ENCODE data around the gene ABHD12. TPM values are rescaled to one million over a fixed set of nuclear protein-coding genes. Genes with fewer than 3 reads are reported as not detected.

Gene ABHD12
- total and polyA plus RNA-seq, 10 of the 15 experiments (the other 5 are each of a cell fraction or from before 2014, with no cell fraction given) = 1.5 to 61.8 (median 26.7) TPM

- TF ChIP-seq SPI1 (IDR thresholded peaks at IDR 0.05; ENCODE audit: borderline replicate concordance, insufficient read depth, low read depth, low read length) (peak; percentile 96), CREB1 (IDR thresholded peaks at IDR 0.05; ENCODE audit: low read depth) (peak; percentile 51), HDGF (IDR thresholded peaks at IDR 0.05) (no peak), BHLHE40 (IDR thresholded peaks at IDR 0.05; ENCODE audit: borderline replicate concordance in 1 of 2, low read depth in 2 of 2, low read length in 1 of 2) (peak; percentile 89 to 92), TCF12 (IDR thresholded peaks at IDR 0.05; ENCODE audit: low read depth, low read length) (peak; percentile 56; the same call in 1 of the 2 replicates), ELK1 (IDR thresholded peaks at IDR 0.05; ENCODE audit: low read depth, low read length) (no peak), MTA2 (IDR thresholded peaks at IDR 0.05; ENCODE audit: low read depth) (peak; percentile 39; the same call in 1 of the 2 replicates), RCOR1 (conservative IDR thresholded peaks at IDR 0.05; ENCODE audit: low read depth, low read length) (0 out of 2 replicates have a peak, but pooled peaks have one; percentile 71), BRCA1 (IDR thresholded peaks at IDR 0.05; ENCODE audit: low read depth, low read length) (no peak), RUNX3 (IDR thresholded peaks at IDR 0.05; ENCODE audit: low read length) (peak; percentile 84), IKZF2 (IDR thresholded peaks at IDR 0.05) (peak; percentile 72 to 88; a peak in 3 of 4 replicates), RAD51 (IDR thresholded peaks at IDR 0.05) (peak; percentile 85), BCL3 (IDR thresholded peaks at IDR 0.05; ENCODE audit: borderline replicate concordance, insufficient read depth, low read depth, low read length, poor library complexity, severe bottlenecking) (no peak), HSF1 (IDR thresholded peaks at IDR 0.05; ENCODE audit: low read depth, low read length) (no peak), SMAD5 (IDR thresholded peaks at IDR 0.05; ENCODE audit: low read depth) (0 out of 2 replicates have a peak, but pooled peaks have one; percentile 24), PAX5 (IDR thresholded peaks at IDR 0.05; ENCODE audit: borderline replicate concordance, low read depth, low read length) (no peak; the same call in 1 of the 2 replicates), CHD2 (IDR thresholded peaks at IDR 0.05; ENCODE audit: borderline replicate concordance, low read depth, low read length) (no peak), ZNF24 (IDR thresholded peaks at IDR 0.05) (peak; percentile 69; the same call in 1 of the 2 replicates), NFIC (IDR thresholded peaks at IDR 0.05; ENCODE audit: low read depth, low read length) (peak; percentile 53), SUPT20H (IDR thresholded peaks at IDR 0.05; ENCODE audit: borderline replicate concordance, control insufficient read depth, low read depth, low read length) (no peak), POLR2AphosphoS2 (IDR thresholded peaks at IDR 0.05; ENCODE audit: low read depth, low read length) (no peak), TCF3 (IDR thresholded peaks at IDR 0.05; ENCODE audit: borderline replicate concordance, insufficient read depth, low read depth, low read length) (no peak), ATF2 (IDR thresholded peaks at IDR 0.05; ENCODE audit: low read length) (peak; percentile 72; the same call in 1 of the 2 replicates)
These were observed 72.0 kb downstream of the ABHD12 start (continued) for GRCh38 chr20:25318471-25319240.
